ENCODE measurements around the gene TNNT3. TPM values are rescaled to one million over a fixed set of nuclear protein-coding genes. Genes with fewer than 3 reads are reported as not detected.

The TNNT3 gene
- total and polyA plus RNA-seq, 2 of the 4 experiments (the other 2 are of a cell fraction), result not detected

DNA sequence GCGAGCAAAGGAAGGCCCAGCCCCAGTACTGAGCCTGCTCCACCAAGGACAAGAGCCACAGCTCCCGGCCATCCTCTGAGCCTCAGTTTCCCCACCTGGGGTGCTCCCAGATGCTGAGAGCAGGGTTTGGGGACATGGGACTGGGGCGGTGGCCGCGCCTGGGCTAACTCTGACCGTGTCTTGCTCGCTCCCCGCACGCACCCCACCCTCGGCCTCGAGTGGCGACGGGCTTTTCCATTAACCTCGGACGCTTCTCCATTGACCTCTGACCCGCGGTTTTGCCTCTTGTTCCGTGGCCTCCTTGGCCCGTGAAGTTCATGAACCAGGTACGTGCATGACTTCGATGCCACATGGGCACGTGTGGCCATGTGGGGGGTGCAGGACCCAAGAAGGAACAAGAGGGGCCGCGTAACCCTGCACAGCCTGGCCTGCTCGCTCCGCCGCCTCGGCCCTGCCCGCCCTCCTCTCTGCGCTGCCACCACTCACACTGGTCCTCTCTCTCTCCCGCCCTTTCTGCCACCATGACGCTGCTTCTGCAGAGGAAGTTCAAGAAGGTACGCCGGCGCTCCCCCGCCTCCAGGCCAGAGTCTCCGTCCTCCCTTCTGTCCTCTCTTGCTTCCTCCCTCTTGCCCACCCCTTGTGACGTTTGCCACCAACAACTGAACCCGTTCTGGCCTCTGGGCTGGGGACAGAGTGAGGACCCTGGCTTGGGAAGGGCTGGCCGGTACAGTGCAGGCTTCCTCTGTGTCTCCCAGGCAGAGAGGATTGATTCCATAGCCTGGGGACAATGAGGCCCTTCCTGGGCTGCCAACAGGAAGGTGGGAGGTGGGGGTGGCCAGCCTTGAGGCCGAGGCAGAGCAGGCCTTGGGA is 6.9 kb downstream of the TNNT3 start:
- H2AK5ac ChIP-seq (ENCODE audit: low read depth, low read length), result no peak overlapping the region
- H3K4me3 ChIP-seq (ENCODE audit: insufficient read depth, low read depth, low read length), result no peak overlapping the region
- H2BK120ac ChIP-seq (ENCODE audit: low read depth, low read length), result no peak overlapping the region
- no peak overlapping the region for H2BK20ac ChIP-seq (ENCODE audit: low read depth, low read length)
- in situ Hi-C loops (cut with MboI; ENCODE audit: low sequenced_read_pairs), result no loop called here
- H3K27me3 ChIP-seq (ENCODE audit: control insufficient read depth, insufficient read depth, low read length), result peaks cover 13% of the 10 kb centered on the region
- no peak overlapping the region for H2AK9ac ChIP-seq (replicated peaks; ENCODE audit: low read depth, low read length, poor library complexity)
- no peak overlapping the region for H3K4me2 ChIP-seq (ENCODE audit: low read depth, low read length)
- H4K20me1 ChIP-seq (ENCODE audit: insufficient read depth, low read length), result no peaks in the 10 kb centered on the region
- H3K18ac ChIP-seq (ENCODE audit: low read depth, low read length), result no peak overlapping the region
- ATAC-seq (ENCODE audit: low read depth), result no peak
- no peak for TF ChIP-seq MAZ (IDR thresholded peaks at IDR 0.05; ENCODE audit: borderline replicate concordance, low read depth, low read length)
- TF ChIP-seq CHD1 (IDR thresholded peaks at IDR 0.05; ENCODE audit: low read depth, low read length), result no peak
- no peak for TF ChIP-seq RFX5 (IDR thresholded peaks at IDR 0.05; ENCODE audit: low read depth, low read length)
- TF ChIP-seq RAD21 (IDR thresholded peaks at IDR 0.05; ENCODE audit: low read length), result no peak
- no peak for TF ChIP-seq RCOR1 (IDR thresholded peaks at IDR 0.05; ENCODE audit: insufficient replicate concordance, low read length)
- TF ChIP-seq, protein P1, sequence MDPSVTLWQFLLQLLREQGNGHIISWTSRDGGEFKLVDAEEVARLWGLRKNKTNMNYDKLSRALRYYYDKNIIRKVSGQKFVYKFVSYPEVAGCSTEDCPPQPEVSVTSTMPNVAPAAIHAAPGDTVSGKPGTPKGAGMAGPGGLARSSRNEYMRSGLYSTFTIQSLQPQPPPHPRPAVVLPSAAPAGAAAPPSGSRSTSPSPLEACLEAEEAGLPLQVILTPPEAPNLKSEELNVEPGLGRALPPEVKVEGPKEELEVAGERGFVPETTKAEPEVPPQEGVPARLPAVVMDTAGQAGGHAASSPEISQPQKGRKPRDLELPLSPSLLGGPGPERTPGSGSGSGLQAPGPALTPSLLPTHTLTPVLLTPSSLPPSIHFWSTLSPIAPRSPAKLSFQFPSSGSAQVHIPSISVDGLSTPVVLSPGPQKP (IDR thresholded peaks at IDR 0.05; ENCODE audit: borderline replicate concordance, low read depth, low read length), result no peak
- TF ChIP-seq NFE2L2 (IDR thresholded peaks at IDR 0.05; ENCODE audit: low read depth, low read length), result no peak
- TF ChIP-seq, protein P2, sequence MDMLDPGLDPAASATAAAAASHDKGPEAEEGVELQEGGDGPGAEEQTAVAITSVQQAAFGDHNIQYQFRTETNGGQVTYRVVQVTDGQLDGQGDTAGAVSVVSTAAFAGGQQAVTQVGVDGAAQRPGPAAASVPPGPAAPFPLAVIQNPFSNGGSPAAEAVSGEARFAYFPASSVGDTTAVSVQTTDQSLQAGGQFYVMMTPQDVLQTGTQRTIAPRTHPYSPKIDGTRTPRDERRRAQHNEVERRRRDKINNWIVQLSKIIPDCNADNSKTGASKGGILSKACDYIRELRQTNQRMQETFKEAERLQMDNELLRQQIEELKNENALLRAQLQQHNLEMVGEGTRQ (IDR thresholded peaks at IDR 0.05; ENCODE audit: low read depth, low read length), result no peak
- no peak for TF ChIP-seq MAFK (IDR thresholded peaks at IDR 0.05; ENCODE audit: low read depth, low read length)
- no peak for TF ChIP-seq SMC3 (IDR thresholded peaks at IDR 0.05; ENCODE audit: low read depth, low read length)
- TF ChIP-seq, protein P3, sequence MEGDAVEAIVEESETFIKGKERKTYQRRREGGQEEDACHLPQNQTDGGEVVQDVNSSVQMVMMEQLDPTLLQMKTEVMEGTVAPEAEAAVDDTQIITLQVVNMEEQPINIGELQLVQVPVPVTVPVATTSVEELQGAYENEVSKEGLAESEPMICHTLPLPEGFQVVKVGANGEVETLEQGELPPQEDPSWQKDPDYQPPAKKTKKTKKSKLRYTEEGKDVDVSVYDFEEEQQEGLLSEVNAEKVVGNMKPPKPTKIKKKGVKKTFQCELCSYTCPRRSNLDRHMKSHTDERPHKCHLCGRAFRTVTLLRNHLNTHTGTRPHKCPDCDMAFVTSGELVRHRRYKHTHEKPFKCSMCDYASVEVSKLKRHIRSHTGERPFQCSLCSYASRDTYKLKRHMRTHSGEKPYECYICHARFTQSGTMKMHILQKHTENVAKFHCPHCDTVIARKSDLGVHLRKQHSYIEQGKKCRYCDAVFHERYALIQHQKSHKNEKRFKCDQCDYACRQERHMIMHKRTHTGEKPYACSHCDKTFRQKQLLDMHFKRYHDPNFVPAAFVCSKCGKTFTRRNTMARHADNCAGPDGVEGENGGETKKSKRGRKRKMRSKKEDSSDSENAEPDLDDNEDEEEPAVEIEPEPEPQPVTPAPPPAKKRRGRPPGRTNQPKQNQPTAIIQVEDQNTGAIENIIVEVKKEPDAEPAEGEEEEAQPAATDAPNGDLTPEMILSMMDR (conservative IDR thresholded peaks at IDR 0.05; ENCODE audit: low read depth, low read length), result no peak
- no peak for TF ChIP-seq BHLHE40 (IDR thresholded peaks at IDR 0.05; ENCODE audit: low read depth, low read length)
- TF ChIP-seq MXI1 (IDR thresholded peaks at IDR 0.05; ENCODE audit: borderline replicate concordance, low read depth, low read length), result no peak
- TF ChIP-seq FOS (IDR thresholded peaks at IDR 0.05; ENCODE audit: low read depth, low read length), result no peak
- H3K4ac ChIP-seq (ENCODE audit: low read depth, low read length), result no peak overlapping the region
- no peak overlapping the region for H3K27ac ChIP-seq (ENCODE audit: insufficient read depth, low read length)
- no peaks in the 10 kb centered on the region for H3K79me1 ChIP-seq (ENCODE audit: low read depth in 1 of 2, low read length in 2 of 2)
- no peak overlapping the region for H3K56ac ChIP-seq (ENCODE audit: extremely low read depth, insufficient read depth, low read length)
- dilution Hi-C loops (cut with HindIII; ENCODE audit: low sequenced_read_pairs, unreplicated experiment), result no loop called here
- BruUV-seq (replicated peaks), result no TSS peak
- no peak for DNase-seq
- H2AFZ ChIP-seq (replicated peaks; ENCODE audit: low read length, poor library complexity), result peak overlapping the region; percentile 43
- H4K5ac ChIP-seq (ENCODE audit: low read depth, low read length), result no peak overlapping the region
- intact Hi-C loops (cut with micrococcal nuclease), result no loop called here
- no peak overlapping the region for H3K14ac ChIP-seq (replicated peaks; ENCODE audit: low read depth, low read length)
- no peaks in the 10 kb centered on the region for H3K4me1 ChIP-seq (ENCODE audit: control insufficient read depth, insufficient read depth, low read length)
- no peak overlapping the region for H2BK5ac ChIP-seq (ENCODE audit: low read depth, low read length, poor library complexity, severe bottlenecking)
- no peak overlapping the region for H3K9ac ChIP-seq (ENCODE audit: low read depth, low read length)
- H3K36me3 ChIP-seq (ENCODE audit: control insufficient read depth, insufficient read depth, low read length), result no peaks in the 10 kb centered on the region
- no peak overlapping the region for H4K91ac ChIP-seq (ENCODE audit: insufficient read depth, low read depth, low read length)
- ChIA-PET CTCF (interaction anchor here (0.5 kb wide), 1 partner anchor 102 kb away, joined by 4 read pairs; no protein-coding TSS in a partner anchor), POLR2A (ENCODE audit: unreplicated experiment) (no interaction called here)
- no peak overlapping the region for H4K8ac ChIP-seq (ENCODE audit: low read depth in 2 of 2, low read length in 2 of 2)
- H3K9me1 ChIP-seq (ENCODE audit: insufficient read depth, low read length), result no peaks in the 10 kb centered on the region
- WGBS, 2 experiments (ENCODE audit: extremely low coverage in 2 of 2, insufficient read length in 1 of 2), result 80% methylated on average over 20 of the region's 41 CpGs; no CpG with 5 or more reads in 1 of the 2 experiments
- no peaks in the 10 kb centered on the region for H3K9me3 ChIP-seq (ENCODE audit: control insufficient read depth, insufficient read depth, low read length)
- no peak overlapping the region for H3K23ac ChIP-seq (ENCODE audit: low read depth, low read length)
- H2BK15ac ChIP-seq (ENCODE audit: low read depth, low read length), result no peak overlapping the region

Data from IMR-90 (cell line).